HG02798 (cell line): Measurements from ENCODE around the gene IL1RAPL1.
"Not testable (repeated sequence)": the region's sequence is repeated elsewhere in the genome, so short reads cannot be mapped to it uniquely, and the experiment has no call there.

ENCODE experiments used
- ATAC-seq: cut with Tn5 transposase; IDR thresholded peaks from one replicate; pipeline ENCODE4 v1.9.1; 2021; ENCODE audit warnings: mild to moderate bottlenecking; ENCODE audit not compliant: unreplicated experiment, poor library complexity

Gene IL1RAPL1

DNA sequence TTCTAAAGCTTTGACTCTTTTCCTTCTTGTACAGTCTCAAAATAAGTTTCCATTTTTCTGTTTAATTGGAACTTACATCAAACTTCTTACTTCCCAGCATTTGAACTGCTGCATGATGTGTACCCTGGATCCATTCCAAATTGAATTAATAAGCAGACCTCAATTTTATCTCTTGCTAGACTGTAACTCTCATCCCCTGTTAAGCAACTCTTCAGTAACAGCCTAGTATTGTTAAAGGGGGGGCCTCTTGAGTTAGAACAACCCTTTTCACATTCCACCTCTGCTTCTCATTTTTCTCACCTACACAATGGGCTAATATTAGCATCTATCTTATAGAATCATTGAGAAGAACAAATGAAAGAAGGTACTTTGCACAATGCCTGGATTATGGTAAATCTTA, 169.4 kb downstream of the IL1RAPL1 start:
- ATAC-seq, result no peak

DNA sequence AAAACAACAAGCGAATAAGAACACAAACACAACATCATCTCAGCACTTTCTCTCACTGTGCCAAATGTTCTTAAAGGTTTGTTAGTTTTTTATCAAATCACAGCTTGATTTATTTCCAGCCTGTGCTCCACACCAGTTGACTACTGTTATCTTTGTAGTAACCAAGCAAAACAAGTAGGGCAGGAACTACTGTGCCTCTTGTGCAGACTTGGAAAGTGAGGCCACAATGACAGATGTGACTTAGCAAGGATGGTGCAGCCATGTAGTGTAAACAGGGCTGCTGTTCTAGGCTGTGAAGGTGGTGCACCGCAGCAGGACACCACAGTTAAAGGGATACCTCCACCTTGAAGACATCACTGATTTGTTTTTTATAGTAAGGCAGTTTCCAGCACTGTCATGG, 170.0 kb downstream of the IL1RAPL1 start:
- ATAC-seq, result no peak

- not testable (repeated sequence) for ATAC-seq
Measured at GRCh38 chrX:28766561-28766960, 179.3 kb downstream of the IL1RAPL1 start.

- ATAC-seq, result no peak
Measured at GRCh38 chrX:28773807-28774206, 186.6 kb downstream of the IL1RAPL1 start.

GRCh38 chrX:28787206-28787605, 200.0 kb downstream of the IL1RAPL1 start:
- ATAC-seq, result no peak

GRCh38 chrX:28800671-28801070, 213.4 kb downstream of the IL1RAPL1 start:
- ATAC-seq, result not testable (repeated sequence)

DNA sequence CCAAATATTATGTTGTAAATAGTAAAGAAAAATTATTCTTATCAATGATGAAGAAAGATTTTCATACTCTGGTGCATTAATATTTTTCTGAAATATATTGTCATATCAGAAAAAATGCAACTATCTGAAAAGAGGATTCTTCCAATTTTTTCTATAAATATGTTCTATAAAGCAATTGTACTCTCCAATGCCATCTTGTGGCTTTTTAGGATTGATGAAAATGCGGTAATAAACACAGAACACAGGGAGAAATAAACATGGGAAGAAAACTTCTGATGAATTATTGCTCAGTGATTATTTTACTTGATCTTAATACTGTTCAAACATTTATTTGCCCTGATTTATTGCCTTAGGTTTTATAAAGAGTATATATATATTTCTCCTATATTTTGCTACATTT, 215.4 kb downstream of the IL1RAPL1 start:
- ATAC-seq, result no peak

- ATAC-seq, result no peak
Measured at GRCh38 chrX:28835991-28836390, 248.7 kb downstream of the IL1RAPL1 start.

DNA sequence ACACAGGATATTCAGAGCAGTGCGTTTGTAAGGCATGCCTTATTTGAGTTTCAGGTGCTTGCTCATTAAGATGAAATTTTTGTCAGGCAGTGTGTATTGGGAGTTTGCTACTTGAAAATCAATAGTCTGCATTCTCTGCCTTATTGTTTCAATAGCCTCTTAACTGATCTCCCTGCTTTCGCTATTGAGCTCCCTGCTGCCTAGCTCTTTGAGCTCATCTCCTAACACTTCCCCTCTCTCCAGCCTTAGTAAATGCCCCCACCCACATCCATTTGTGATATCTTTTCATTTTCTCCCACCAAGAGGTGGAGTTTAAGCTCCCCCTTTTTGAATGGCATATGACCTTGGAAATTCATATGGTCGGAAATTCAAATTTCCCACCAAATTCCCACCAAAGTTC, 256.6 kb downstream of the IL1RAPL1 start:
- ATAC-seq, result no peak

DNA sequence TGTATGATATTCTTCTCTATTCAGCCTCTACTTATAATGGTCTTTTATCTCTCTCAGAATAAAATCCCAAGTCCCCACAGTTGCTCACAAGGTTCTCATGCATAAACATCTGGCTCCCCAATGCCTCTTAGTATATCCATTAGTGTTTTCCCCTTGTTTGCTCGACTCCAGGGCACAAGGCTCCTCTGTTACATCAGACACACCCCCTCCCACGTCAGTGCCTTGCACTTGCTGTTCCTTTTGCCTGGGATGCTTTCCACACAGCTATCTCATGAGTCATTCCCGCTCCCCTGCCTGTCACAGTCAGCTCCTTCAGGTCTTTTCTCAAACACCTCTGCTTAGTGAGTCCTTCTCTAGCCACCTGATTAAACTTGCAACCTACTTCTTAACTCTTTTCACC, 260.2 kb downstream of the IL1RAPL1 start:
- no peak for ATAC-seq

GRCh38 chrX:28848707-28849106, 261.5 kb downstream of the IL1RAPL1 start:
- ATAC-seq, result no peak

GRCh38 chrX:28850955-28851354, 263.7 kb downstream of the IL1RAPL1 start:
- no peak for ATAC-seq

DNA sequence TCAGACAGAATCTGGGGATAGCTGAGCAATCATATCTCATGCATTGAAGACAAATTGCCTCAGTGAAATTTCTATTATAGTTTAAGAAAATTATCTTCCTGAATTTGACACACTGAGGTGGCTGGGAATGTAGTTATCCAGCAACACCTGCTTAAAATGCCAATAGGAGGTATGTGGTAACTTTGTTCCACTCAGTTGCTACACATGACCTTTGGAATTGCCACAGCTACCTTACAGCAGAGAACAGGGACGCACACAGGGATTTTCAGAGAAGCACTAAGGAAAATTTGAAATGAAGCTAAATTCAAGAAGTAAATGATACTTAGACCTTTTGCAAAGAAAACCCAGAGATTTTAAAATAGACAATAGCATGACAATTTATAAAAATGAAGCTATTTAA, 264.6 kb downstream of the IL1RAPL1 start:
- ATAC-seq, result no peak

GRCh38 chrX:28854637-28855036, 267.4 kb downstream of the IL1RAPL1 start:
- no peak for ATAC-seq

DNA sequence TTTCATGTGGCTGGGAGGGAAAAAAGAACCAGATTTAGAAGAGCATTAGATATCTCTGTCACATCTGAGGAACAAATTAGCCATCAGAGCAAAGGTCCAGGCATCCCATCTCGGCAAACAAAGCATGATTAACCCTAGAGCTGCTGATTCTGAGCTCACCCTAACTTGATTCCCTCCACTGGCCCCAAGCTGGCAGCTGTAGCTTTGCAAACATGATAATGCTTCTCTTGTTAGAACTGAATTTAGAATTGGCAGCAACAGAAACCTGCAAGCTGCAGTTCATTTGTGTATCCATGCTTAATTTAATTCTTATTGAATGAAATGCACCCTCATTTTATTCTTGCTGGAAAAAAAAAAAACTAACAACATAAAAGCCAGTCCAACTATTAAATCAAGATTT, 289.2 kb downstream of the IL1RAPL1 start:
- no peak for ATAC-seq

- no peak for ATAC-seq
Measured at GRCh38 chrX:28876901-28877300, 289.7 kb downstream of the IL1RAPL1 start.

- ATAC-seq, result no peak
Measured at GRCh38 chrX:28880136-28880535, 292.9 kb downstream of the IL1RAPL1 start.

DNA sequence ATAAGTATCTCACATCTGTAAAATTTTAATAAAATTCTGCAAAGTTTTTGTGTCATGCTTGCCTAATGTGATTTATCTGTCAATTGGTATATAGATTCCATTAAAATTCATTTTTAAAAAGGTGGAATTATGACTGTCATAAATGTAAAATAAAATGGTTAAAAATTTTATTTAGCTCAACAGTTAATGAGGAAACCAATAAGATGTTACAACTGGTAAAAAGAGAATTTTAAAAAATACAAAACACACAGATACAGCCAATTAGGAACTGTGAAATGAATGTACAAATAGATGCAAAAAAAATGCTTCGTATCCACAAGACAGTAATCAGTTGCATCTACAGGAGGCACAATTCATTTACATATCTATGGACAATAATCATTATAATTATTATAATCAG, 297.6 kb downstream of the IL1RAPL1 start:
- ATAC-seq, result no peak

- no peak for ATAC-seq
Measured at GRCh38 chrX:28888416-28888815, 301.2 kb downstream of the IL1RAPL1 start.

DNA sequence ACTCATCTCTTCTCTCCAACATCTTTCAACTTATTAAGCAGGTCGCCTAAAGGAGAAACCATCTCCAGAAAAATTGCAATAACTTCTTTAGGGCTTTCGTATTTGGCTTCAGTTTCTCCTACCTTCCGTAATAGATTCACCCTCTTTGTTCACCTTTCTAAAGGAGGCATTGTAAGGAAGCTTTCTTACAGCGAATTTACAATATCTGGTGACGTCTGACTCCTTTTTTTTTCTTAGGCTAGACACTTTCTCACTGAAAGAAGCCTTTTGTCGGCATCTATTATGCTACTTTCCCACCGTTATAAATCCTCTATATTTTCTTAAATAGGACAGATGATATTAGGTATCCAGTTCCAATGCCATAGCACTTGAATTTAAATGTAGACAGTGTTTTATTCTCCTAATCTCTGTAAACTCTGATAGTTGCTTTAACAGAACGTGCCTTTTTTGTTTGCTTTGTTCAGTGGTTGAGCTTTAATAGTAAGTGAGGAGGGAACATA, 302.4 kb downstream of the IL1RAPL1 start:
- no peak for ATAC-seq

DNA sequence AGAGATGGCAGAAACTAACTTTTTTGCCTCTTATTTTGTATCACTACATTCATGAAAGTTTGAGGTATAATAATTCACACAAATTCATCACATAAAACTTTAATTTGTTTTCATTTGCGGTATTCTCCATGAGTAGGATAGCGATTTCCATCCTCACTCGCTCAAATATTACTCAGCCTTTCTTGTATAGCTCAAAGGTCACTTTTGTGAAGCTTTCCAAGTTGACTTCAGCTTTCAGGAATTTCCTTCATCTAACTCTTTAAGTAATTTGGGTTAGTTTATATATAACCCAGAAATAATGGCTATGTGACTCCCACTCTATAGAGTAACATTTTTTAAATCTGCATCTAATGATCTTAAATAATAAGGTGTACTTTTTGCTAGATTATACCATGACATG, 314.4 kb downstream of the IL1RAPL1 start:
- ATAC-seq, result no peak

DNA sequence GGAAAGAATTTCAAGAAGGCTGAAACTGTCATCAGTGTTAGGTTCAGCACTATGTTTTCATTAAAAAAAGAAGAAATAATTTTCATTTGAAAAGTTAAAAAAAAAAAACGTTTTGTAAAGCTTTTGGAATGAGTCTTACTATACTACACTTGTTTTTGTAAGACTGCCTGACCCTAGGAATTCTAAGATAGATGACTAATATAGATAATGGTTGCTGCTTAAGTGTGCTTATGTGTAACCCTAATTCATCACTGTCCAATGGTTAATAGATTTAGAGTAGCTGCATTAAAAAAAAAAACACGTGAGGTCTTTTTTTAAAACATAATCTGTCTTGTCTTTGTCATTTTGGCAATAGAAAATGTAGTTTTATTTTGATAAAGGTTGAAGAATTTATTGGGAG, 323.2 kb downstream of the IL1RAPL1 start:
- ATAC-seq, result no peak
